Neural cell (in vitro differentiated cells): Measurements from ENCODE around the gene C8A. TPM values are rescaled to one million over a fixed set of nuclear protein-coding genes. Genes with fewer than 3 reads are reported as not detected.

Source experiments
- H2AFZ ChIP-seq: fragments of 200-600, 300-800 bp; sonication (generic), shearing (Covaris generic); 2 replicates; pipeline ENCODE4 v1.6.0; 2014; ENCODE audit warnings: low read depth, mild to moderate bottlenecking, antibody characterized with exemption, low read length, moderate library complexity
- H3F3A ChIP-seq: fragments of 200-600 bp; shearing (Covaris generic); 2 replicates; pipeline ENCODE4 v1.6.1; 2016; ENCODE audit warnings: mild to moderate bottlenecking, moderate library complexity, mixed read lengths, antibody characterized with exemption, low read length; ENCODE audit not compliant: insufficient read depth, poor library complexity, severe bottlenecking
- H3K27ac ChIP-seq: fragments of 200-600, 300-800 bp; sonication (generic), shearing (Covaris generic); 2 replicates; pipeline ENCODE4 v1.5.1; 2014; ENCODE audit warnings: mild to moderate bottlenecking, low read length, moderate library complexity
- H3K27me3 ChIP-seq: fragments of 300-800, 200-600 bp; sonication (generic), shearing (Covaris generic); 2 replicates; pipeline ENCODE4 v1.6.0; 2014; ENCODE audit warnings: mild to moderate bottlenecking, low read depth, low read length, moderate library complexity; ENCODE audit not compliant: insufficient read depth
- H3K36me3 ChIP-seq: fragments of 300-800, 200-600 bp; sonication (generic), shearing (Covaris generic); 2 replicates; pipeline ENCODE4 v1.5.1; 2014; ENCODE audit warnings: mild to moderate bottlenecking, antibody characterized with exemption, low read length, moderate library complexity; ENCODE audit not compliant: insufficient read depth
- H3K4me2 ChIP-seq: fragments of 300-800, 200-600 bp; sonication (generic), shearing (Covaris generic); 2 replicates; pipeline ENCODE4 v1.6.0; 2014; ENCODE audit warnings: mild to moderate bottlenecking, low read length
- H3K4me3 ChIP-seq: fragments of 300-800, 200-600 bp; sonication (generic), shearing (Covaris generic); 2 replicates; pipeline ENCODE4 v1.5.1; 2014; ENCODE audit warnings: mild to moderate bottlenecking, low read length, moderate library complexity
- H3K79me2 ChIP-seq: fragments of 200-600 bp; shearing (Covaris generic); replicated peaks from 2 replicates; pipeline ENCODE4 v1.6.0; 2014; ENCODE audit warnings: mild to moderate bottlenecking, low read length, moderate library complexity; ENCODE audit not compliant: insufficient read depth
- H3K9ac ChIP-seq: fragments of 300-800, 200-600 bp; sonication (generic), shearing (Covaris generic); 2 replicates; pipeline ENCODE4 v1.6.1; 2016; ENCODE audit warnings: mild to moderate bottlenecking, low read length, mixed read lengths
- H3K9me2 ChIP-seq: fragments of 200-600 bp; shearing (Covaris generic); 2 replicates; pipeline ENCODE4 v1.6.1; 2016; ENCODE audit warnings: mild to moderate bottlenecking, low read length, mixed read lengths; ENCODE audit not compliant: insufficient read depth
- H3K9me3 ChIP-seq: fragments of 200-600, 300-800 bp; sonication (generic), shearing (Covaris generic); 2 replicates; pipeline ENCODE4 v1.6.1; 2016; ENCODE audit warnings: mild to moderate bottlenecking, mixed run types, low read length, moderate library complexity, mixed read lengths
- H4K20me1 ChIP-seq: fragments of 200-600 bp; shearing (Covaris generic); 2 replicates; pipeline ENCODE4 v1.6.1; 2016; ENCODE audit warnings: mild to moderate bottlenecking, mixed run types; ENCODE audit not compliant: insufficient read depth
- CTCF ChIP-seq: fragments of 450-650 bp; IDR thresholded peaks from 2 replicates; pipeline ENCODE4 v1.5.1; 2014; ENCODE audit warnings: antibody characterized with exemption, mild to moderate bottlenecking, moderate library complexity; ENCODE audit not compliant: poor library complexity, severe bottlenecking
- EP300 ChIP-seq: fragments of 450-650 bp; conservative IDR thresholded peaks from 2 replicates; pipeline ENCODE4 v1.6.1; 2014; ENCODE audit warnings: antibody characterized with exemption, mild to moderate bottlenecking, moderate library complexity; ENCODE audit not compliant: poor library complexity, severe bottlenecking
- EZH2 ChIP-seq: fragments of 200-600, 300-800 bp; shearing (Covaris generic), sonication (generic); IDR thresholded peaks from 2 replicates; pipeline ENCODE4 v1.6.1; 2014; ENCODE audit warnings: antibody characterized with exemption, low read length, borderline replicate concordance, mild to moderate bottlenecking; ENCODE audit not compliant: insufficient read depth, poor library complexity, severe bottlenecking
- MXI1 ChIP-seq: fragments of 450-650 bp; conservative IDR thresholded peaks from 2 replicates; pipeline ENCODE4 v1.6.1; 2014; ENCODE audit warnings: antibody characterized with exemption, mild to moderate bottlenecking; ENCODE audit not compliant: poor library complexity, severe bottlenecking
- POLR2AphosphoS5 ChIP-seq: IDR thresholded peaks from 2 replicates; pipeline ENCODE4 v1.6.1; 2012
- RAD21 ChIP-seq: fragments of 450-650 bp; conservative IDR thresholded peaks from 2 replicates; pipeline ENCODE4 v1.6.1; 2014; ENCODE audit warnings: antibody characterized with exemption, mild to moderate bottlenecking, moderate library complexity
- REST ChIP-seq: IDR thresholded peaks from 2 replicates; pipeline ENCODE4 v1.6.1; 2012; ENCODE audit warnings: borderline replicate concordance
- SMC3 ChIP-seq: fragments of 450-650 bp; conservative IDR thresholded peaks from 2 replicates; pipeline ENCODE4 v1.6.1; 2014; ENCODE audit warnings: antibody characterized with exemption, mild to moderate bottlenecking, moderate library complexity; ENCODE audit not compliant: poor library complexity
- TAF1 ChIP-seq: IDR thresholded peaks from 2 replicates; pipeline ENCODE4 v1.6.1; 2012; ENCODE audit warnings: low read depth
- polyA plus RNA-seq: library from polyadenylated mRNA; depleted of rRNA; stranded (reverse); fragments of >200 nt; gene quantifications from 2 replicates; pipeline ENCODE4 v1.2.3, GENCODE V29; 2014

Gene C8A
- polyA plus RNA-seq, 1 donor from 2014 or later, result not detected

GRCh38 chr1:56927171-56927570 lies 72.6 kb downstream of the C8A start:
- H3K36me3 ChIP-seq, result no peaks in the 10 kb centered on the region
- H3K9me2 ChIP-seq, result no peaks in the 10 kb centered on the region
- TF ChIP-seq EZH2, result no peak
- no peak for TF ChIP-seq TAF1
- TF ChIP-seq EP300, result no peak
- no peak for TF ChIP-seq MXI1
- TF ChIP-seq SMC3, result no peak
- no peak for TF ChIP-seq CTCF
- no peak for TF ChIP-seq RAD21
- no peak for TF ChIP-seq REST
- TF ChIP-seq POLR2AphosphoS5, result no peak
- H3K9me3 ChIP-seq, result no peaks in the 10 kb centered on the region
- H3K27ac ChIP-seq, result no peak overlapping the region
- no peak overlapping the region for H3K4me2 ChIP-seq
- no peaks in the 10 kb centered on the region for H4K20me1 ChIP-seq
- no peaks in the 10 kb centered on the region for H3F3A ChIP-seq
- no peaks in the 10 kb centered on the region for H3K79me2 ChIP-seq
- no peak overlapping the region for H3K4me3 ChIP-seq
- H3K27me3 ChIP-seq, result no peaks in the 10 kb centered on the region
- no peak overlapping the region for H2AFZ ChIP-seq
- H3K9ac ChIP-seq, result no peak overlapping the region

- H2AFZ ChIP-seq, result no peak overlapping the region
- no peaks in the 10 kb centered on the region for H4K20me1 ChIP-seq
- no peaks in the 10 kb centered on the region for H3F3A ChIP-seq
- H3K36me3 ChIP-seq, result no peaks in the 10 kb centered on the region
- H3K4me3 ChIP-seq, result no peak overlapping the region
- no peak overlapping the region for H3K9ac ChIP-seq
- no peak overlapping the region for H3K4me2 ChIP-seq
- no peaks in the 10 kb centered on the region for H3K9me2 ChIP-seq
- H3K9me3 ChIP-seq, result no peaks in the 10 kb centered on the region
- H3K79me2 ChIP-seq, result no peaks in the 10 kb centered on the region
- no peak for TF ChIP-seq POLR2AphosphoS5
- H3K27me3 ChIP-seq, result no peaks in the 10 kb centered on the region
- H3K27ac ChIP-seq, result no peak overlapping the region
These were observed 73.4 kb downstream of the C8A start for GRCh38 chr1:56927986-56928385.

- Histone ChIP-seq H3F3A (no peaks in the 10 kb centered on the region), H3K27me3 (no peaks in the 10 kb centered on the region), H3K9me3 (no peaks in the 10 kb centered on the region), H3K9ac (no peak overlapping the region), H3K79me2 (no peaks in the 10 kb centered on the region), H3K4me3 (no peak overlapping the region), H3K36me3 (no peaks in the 10 kb centered on the region), H3K27ac (no peak overlapping the region), H2AFZ (no peak overlapping the region), H4K20me1 (no peaks in the 10 kb centered on the region), H3K4me2 (no peak overlapping the region), H3K9me2 (no peaks in the 10 kb centered on the region)
- no peak for TF ChIP-seq TAF1
- no peak for TF ChIP-seq REST
- TF ChIP-seq MXI1, result no peak
- TF ChIP-seq SMC3, result no peak
- no peak for TF ChIP-seq RAD21
- TF ChIP-seq EP300, result no peak
- no peak for TF ChIP-seq POLR2AphosphoS5
- TF ChIP-seq EZH2, result no peak
These were observed 74.9 kb downstream of the C8A start for GRCh38 chr1:56929492-56929891.
